HFFc6 (cell line): ENCODE measurements around the gene SLC13A3. TPM values are rescaled to one million over a fixed set of nuclear protein-coding genes. Genes with fewer than 3 reads are reported as not detected.
A peak's percentile ranks its signal among the peaks of the same experiment; 100 is the strongest.

Source experiments
- DNase-seq: peaks from one replicate; pipeline ENCODE4 v3.0.0-alpha.2; 2018
- H3K27ac Mint-ChIP-seq: 2 replicates; pipeline ENCODE4 v1.8.0; 2020; ENCODE audit warnings: mild to moderate bottlenecking, mixed read lengths
- H3K27me3 Mint-ChIP-seq: 2 replicates; pipeline ENCODE4 v1.8.0; 2021; ENCODE audit warnings: mild to moderate bottlenecking, moderate library complexity, mixed read lengths; ENCODE audit not compliant: insufficient read depth
- H3K36me3 Mint-ChIP-seq: 2 replicates; pipeline ENCODE4 v1.8.0; 2021; ENCODE audit warnings: low read depth, mixed read lengths
- H3K4me1 Mint-ChIP-seq: 2 replicates; pipeline ENCODE4 v1.8.0; 2020; ENCODE audit warnings: low read depth, mixed read lengths
- H3K4me3 Mint-ChIP-seq: 2 replicates; pipeline ENCODE4 v1.8.0; 2020; ENCODE audit warnings: mild to moderate bottlenecking, moderate library complexity, mixed read lengths
- H3K9me3 Mint-ChIP-seq: 2 replicates; pipeline ENCODE4 v1.8.0; 2020; ENCODE audit warnings: mild to moderate bottlenecking, mixed read lengths
- CTCF ChIP-seq: fragments of 200-600 bp; sonication (generic); IDR thresholded peaks from 2 replicates; pipeline ENCODE4 v1.5.0; 2021; ENCODE audit warnings: antibody characterized with exemption, mild to moderate bottlenecking
- total RNA-seq, 6 experiments: library from RNA; stranded (reverse); fragmentation: NEBNext Ultra II Directional; extraction: Animal tissue kit (Norgen Biotek cat#: 25700); gene quantifications; 2 replicates in 1 of 6; 3 replicates in 5 of 6; pipeline ENCODE4 v1.2.3, GENCODE V29; 2021

SLC13A3 gene
- total RNA-seq, 6 experiments from 2014 or later: 2.3 to 3.5 (median 2.7) TPM

- TF ChIP-seq CTCF: no peak
- Mint-ChIP-seq H3K27me3 (peaks cover 5% of the 10 kb centered on the region; the same call in 1 of the 2 replicates), H3K4me1 (peaks cover 9% of the 10 kb centered on the region), H3K27ac (no peak overlapping the region), H3K9me3 (no peaks in the 10 kb centered on the region), H3K36me3 (no peaks in the 10 kb centered on the region), H3K4me3 (no peak overlapping the region)
- no peak for DNase-seq
Observed at GRCh38 chr20:46578745-46579144, 72.5 kb downstream of the SLC13A3 start.

GRCh38 chr20:46576774-46577395 is 74.4 kb downstream of the SLC13A3 start:
- no peaks in the 10 kb centered on the region for H3K9me3 Mint-ChIP-seq

GRCh38 chr20:46575937-46576461 is 75.3 kb downstream of the SLC13A3 start:
- no peaks in the 10 kb centered on the region for H3K9me3 Mint-ChIP-seq
- no peak for TF ChIP-seq CTCF
- H3K36me3 Mint-ChIP-seq: no peaks in the 10 kb centered on the region
- H3K27me3 Mint-ChIP-seq: peaks cover 4% of the 10 kb centered on the region; the same call in 1 of the 2 replicates
- H3K4me3 Mint-ChIP-seq: no peak overlapping the region
- no peak for DNase-seq
- peaks cover 15% of the 10 kb centered on the region for H3K4me1 Mint-ChIP-seq
- H3K27ac Mint-ChIP-seq: no peak overlapping the region

More at GRCh38 chr20:46576774-46577395, 74.4 kb downstream of the SLC13A3 start:
- TF ChIP-seq CTCF: no peak
- no peaks in the 10 kb centered on the region for H3K36me3 Mint-ChIP-seq
- H3K4me1 Mint-ChIP-seq: peaks cover 15% of the 10 kb centered on the region
- no peak for DNase-seq
- no peak overlapping the region for H3K4me3 Mint-ChIP-seq
- H3K27ac Mint-ChIP-seq: no peak overlapping the region
- peaks cover 4% of the 10 kb centered on the region; the same call in 1 of the 2 replicates for H3K27me3 Mint-ChIP-seq

- no peak for DNase-seq
- Mint-ChIP-seq H3K27ac (no peak overlapping the region), H3K4me3 (no peak overlapping the region), H3K36me3 (no peaks in the 10 kb centered on the region), H3K9me3 (no peaks in the 10 kb centered on the region), H3K4me1 (peaks cover 15% of the 10 kb centered on the region), H3K27me3 (peaks cover 4% of the 10 kb centered on the region; the same call in 1 of the 2 replicates)
- no peak for TF ChIP-seq CTCF
Observed at GRCh38 chr20:46575394-46575793, 75.9 kb downstream of the SLC13A3 start.

GRCh38 chr20:46573788-46574584 is 77.3 kb downstream of the SLC13A3 start:
- H3K36me3 Mint-ChIP-seq: no peaks in the 10 kb centered on the region
- peak overlapping the region; percentile 53; the same call in 1 of the 2 replicates for H3K4me3 Mint-ChIP-seq
- H3K27ac Mint-ChIP-seq: no peak overlapping the region
- no peak for DNase-seq
- no peaks in the 10 kb centered on the region for H3K9me3 Mint-ChIP-seq
- H3K27me3 Mint-ChIP-seq: peaks cover 4% of the 10 kb centered on the region; the same call in 1 of the 2 replicates
- peaks cover 15% of the 10 kb centered on the region for H3K4me1 Mint-ChIP-seq
- TF ChIP-seq CTCF: no peak
